ENCODE data around the gene ARHGAP10. TPM values are rescaled to one million over a fixed set of nuclear protein-coding genes. Genes with fewer than 3 reads are reported as not detected.

The ARHGAP10 gene
- total RNA-seq, 2 experiments from 2014 or later, result 0.11 TPM; not detected in 1

DNA sequence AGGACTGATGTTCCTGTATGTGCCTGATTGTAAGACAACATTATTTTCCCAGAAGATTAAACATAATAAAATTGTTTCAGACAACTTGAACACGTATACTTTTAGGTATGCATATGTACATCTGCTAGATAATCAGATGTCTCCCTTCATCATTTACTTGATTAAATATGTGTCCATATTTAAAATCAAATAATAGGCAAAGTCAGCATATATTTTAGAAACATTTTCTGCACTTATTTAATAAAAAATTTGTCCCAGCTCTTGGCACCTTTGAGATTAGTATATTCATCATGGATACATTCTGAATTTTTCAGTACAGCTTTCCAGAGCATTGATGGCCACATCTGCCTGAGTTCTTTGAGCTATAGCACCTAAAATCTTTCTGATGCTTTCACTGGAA, 106.0 kb downstream of the ARHGAP10 start:
- Histone ChIP-seq H3K27ac (ENCODE audit: low read depth, low read length, poor library complexity, severe bottlenecking) (no peak overlapping the region), H4K20me1 (ENCODE audit: insufficient read depth, low read length) (no peaks in the 10 kb centered on the region), H3K4me2 (ENCODE audit: low read length) (no peak overlapping the region), H3K4me1 (ENCODE audit: insufficient read depth, low read length, poor library complexity, severe bottlenecking) (no peaks in the 10 kb centered on the region), H3K79me2 (ENCODE audit: insufficient read depth, low read depth, low read length) (no peaks in the 10 kb centered on the region), H3K36me3 (ENCODE audit: insufficient read depth, low read length) (no peaks in the 10 kb centered on the region), H3K9me3 (ENCODE audit: low read length) (no peaks in the 10 kb centered on the region), H2AFZ (ENCODE audit: low read length) (no peak overlapping the region), H3K9me2 (ENCODE audit: insufficient read depth, low read length) (no peaks in the 10 kb centered on the region), H3K4me3 (ENCODE audit: low read depth, low read length, poor library complexity, severe bottlenecking) (no peak overlapping the region)
- TF ChIP-seq EZH2phosphoT487 (IDR thresholded peaks at IDR 0.05; ENCODE audit: borderline replicate concordance, low read depth, low read length), result no peak
- TF ChIP-seq, protein P1, sequence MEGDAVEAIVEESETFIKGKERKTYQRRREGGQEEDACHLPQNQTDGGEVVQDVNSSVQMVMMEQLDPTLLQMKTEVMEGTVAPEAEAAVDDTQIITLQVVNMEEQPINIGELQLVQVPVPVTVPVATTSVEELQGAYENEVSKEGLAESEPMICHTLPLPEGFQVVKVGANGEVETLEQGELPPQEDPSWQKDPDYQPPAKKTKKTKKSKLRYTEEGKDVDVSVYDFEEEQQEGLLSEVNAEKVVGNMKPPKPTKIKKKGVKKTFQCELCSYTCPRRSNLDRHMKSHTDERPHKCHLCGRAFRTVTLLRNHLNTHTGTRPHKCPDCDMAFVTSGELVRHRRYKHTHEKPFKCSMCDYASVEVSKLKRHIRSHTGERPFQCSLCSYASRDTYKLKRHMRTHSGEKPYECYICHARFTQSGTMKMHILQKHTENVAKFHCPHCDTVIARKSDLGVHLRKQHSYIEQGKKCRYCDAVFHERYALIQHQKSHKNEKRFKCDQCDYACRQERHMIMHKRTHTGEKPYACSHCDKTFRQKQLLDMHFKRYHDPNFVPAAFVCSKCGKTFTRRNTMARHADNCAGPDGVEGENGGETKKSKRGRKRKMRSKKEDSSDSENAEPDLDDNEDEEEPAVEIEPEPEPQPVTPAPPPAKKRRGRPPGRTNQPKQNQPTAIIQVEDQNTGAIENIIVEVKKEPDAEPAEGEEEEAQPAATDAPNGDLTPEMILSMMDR (conservative IDR thresholded peaks at IDR 0.05; ENCODE audit: low read length), result no peak
- ChIA-PET POLR2A (interaction anchor here (1.0 kb wide), 1 partner anchor 11 kb away, joined by 3 read pairs; no protein-coding TSS in a partner anchor), CTCF (ENCODE audit: unreplicated experiment) (no interaction called here)
- DNase-seq (ENCODE audit: low spot score), result no peak
- intact Hi-C loops (cut with micrococcal nuclease; ENCODE audit: unreplicated experiment), result no loop called here
- BruUV-seq (replicated peaks), result no TSS peak

DNA sequence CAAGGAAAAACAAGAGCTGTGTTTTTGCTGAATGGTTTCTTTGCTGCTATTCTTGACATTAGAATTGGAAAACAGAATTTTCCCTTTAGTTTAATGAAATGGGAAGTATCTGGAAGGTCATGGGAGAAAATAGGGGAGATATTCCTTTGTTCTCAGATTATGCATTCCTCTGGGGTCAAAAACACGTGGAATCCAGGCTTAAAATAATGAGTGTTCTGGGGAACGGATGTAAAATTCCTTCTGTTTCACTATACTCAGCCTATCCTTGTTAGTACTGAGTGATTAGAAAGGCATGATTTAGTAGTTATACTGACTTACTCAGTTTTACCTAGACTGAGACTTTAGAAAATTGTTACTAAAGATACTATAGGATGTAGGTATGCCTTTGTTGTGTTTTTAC, 107.3 kb downstream of the ARHGAP10 start:
- no peaks in the 10 kb centered on the region for H4K20me1 ChIP-seq (ENCODE audit: insufficient read depth, low read length)
- no peak overlapping the region for H3K27ac ChIP-seq (ENCODE audit: low read depth, low read length, poor library complexity, severe bottlenecking)
- TF ChIP-seq, protein P1 (conservative IDR thresholded peaks at IDR 0.05; ENCODE audit: low read length), result no peak
- H3K4me1 ChIP-seq (ENCODE audit: insufficient read depth, low read length, poor library complexity, severe bottlenecking), result no peaks in the 10 kb centered on the region
- CTCF ChIA-PET (ENCODE audit: unreplicated experiment), result no interaction called here
- H3K79me2 ChIP-seq (ENCODE audit: insufficient read depth, low read depth, low read length), result no peaks in the 10 kb centered on the region
- POLR2A ChIA-PET, result no interaction called here
- no peaks in the 10 kb centered on the region for H3K9me3 ChIP-seq (ENCODE audit: low read length)
- H2AFZ ChIP-seq (ENCODE audit: low read length), result no peak overlapping the region
- no TSS peak for BruUV-seq (replicated peaks)
- H3K9me2 ChIP-seq (ENCODE audit: insufficient read depth, low read length), result no peaks in the 10 kb centered on the region
- H3K36me3 ChIP-seq (ENCODE audit: insufficient read depth, low read length), result no peaks in the 10 kb centered on the region
- H3K4me2 ChIP-seq (ENCODE audit: low read length), result no peak overlapping the region
- no peak for DNase-seq (ENCODE audit: low spot score)
- no peak overlapping the region for H3K4me3 ChIP-seq (ENCODE audit: low read depth, low read length, poor library complexity, severe bottlenecking)
- intact Hi-C loops (cut with micrococcal nuclease; ENCODE audit: unreplicated experiment), result no loop called here

DNA sequence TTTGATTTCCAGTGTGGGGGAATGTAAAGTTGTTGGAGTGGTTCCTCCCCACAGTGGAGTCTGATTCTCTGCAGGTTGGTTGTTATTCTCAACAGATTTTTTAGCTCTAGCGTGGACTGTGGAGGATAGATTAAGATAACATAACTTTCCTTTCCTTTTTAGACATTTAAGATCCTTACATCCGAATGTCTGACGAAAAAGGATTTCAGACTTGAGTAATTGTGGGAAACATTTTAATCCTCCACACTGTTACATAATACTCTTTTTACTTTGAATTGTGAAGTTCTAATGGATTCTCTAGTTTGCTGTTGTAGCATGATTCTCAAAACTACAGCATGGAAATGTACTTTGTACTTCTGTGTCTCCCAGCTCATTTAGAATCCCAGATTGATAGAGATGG, 107.8 kb downstream of the ARHGAP10 start:
- Histone ChIP-seq H3K9me3 (ENCODE audit: low read length) (no peaks in the 10 kb centered on the region), H3K4me3 (ENCODE audit: low read depth, low read length, poor library complexity, severe bottlenecking) (no peak overlapping the region), H3K4me2 (ENCODE audit: low read length) (no peak overlapping the region), H3K27ac (ENCODE audit: low read depth, low read length, poor library complexity, severe bottlenecking) (no peak overlapping the region), H3K4me1 (ENCODE audit: insufficient read depth, low read length, poor library complexity, severe bottlenecking) (no peaks in the 10 kb centered on the region), H2AFZ (ENCODE audit: low read length) (no peak overlapping the region), H3K79me2 (ENCODE audit: insufficient read depth, low read depth, low read length) (no peaks in the 10 kb centered on the region), H3K9me2 (ENCODE audit: insufficient read depth, low read length) (no peaks in the 10 kb centered on the region), H4K20me1 (ENCODE audit: insufficient read depth, low read length) (no peaks in the 10 kb centered on the region), H3K36me3 (ENCODE audit: insufficient read depth, low read length) (no peaks in the 10 kb centered on the region)
- intact Hi-C loops (cut with micrococcal nuclease; ENCODE audit: unreplicated experiment), result no loop called here
- no peak for DNase-seq (ENCODE audit: low spot score)
- no TSS peak for BruUV-seq (replicated peaks)
- POLR2A ChIA-PET, result no interaction called here
- CTCF ChIA-PET (ENCODE audit: unreplicated experiment), result no interaction called here
- TF ChIP-seq, protein P1 (conservative IDR thresholded peaks at IDR 0.05; ENCODE audit: low read length), result no peak
- no peak for TF ChIP-seq EZH2phosphoT487 (IDR thresholded peaks at IDR 0.05; ENCODE audit: borderline replicate concordance, low read depth, low read length)
